Left ventricle myocardium inferior (tissue), 1 donor: Measurements from ENCODE around the gene IL19. TPM values are rescaled to one million over a fixed set of nuclear protein-coding genes. Genes with fewer than 3 reads are reported as not detected.

Experiments used
- DNase-seq: peaks from one replicate; pipeline ENCODE4 v3.0.0-alpha.2; 2020
- H3K27ac ChIP-seq: fragments of 200-600 bp; replicated peaks from 2 replicates; pipeline ENCODE4 v1.8.0; 2021
- H3K27me3 ChIP-seq: fragments of 200-600 bp; 2 replicates; pipeline ENCODE4 v1.8.0; 2021; ENCODE audit warnings: low read depth
- H3K36me3 ChIP-seq: fragments of 200-600 bp; 2 replicates; pipeline ENCODE4 v1.8.0; 2021
- H3K4me1 ChIP-seq: fragments of 200-600 bp; 2 replicates; pipeline ENCODE4 v1.8.0; 2021
- H3K4me3 ChIP-seq: fragments of 200-600 bp; 2 replicates; pipeline ENCODE4 v1.8.0; 2021; ENCODE audit warnings: mild to moderate bottlenecking, moderate library complexity
- H3K9me3 ChIP-seq: fragments of 200-600 bp; replicated peaks from 2 replicates; pipeline ENCODE4 v1.8.0; 2021
- intact Hi-C: fragments of 100-400 bp; cut with micrococcal nuclease; formaldehyde crosslinking; loops from one replicate; pipeline ENCODE4 v1.11.0; 2022
- long read RNA-seq: library from polyadenylated mRNA; unstranded; transcript quantifications from one replicate; pipeline ENCODE4 v2.0.0, GENCODE V29; 2021
- total RNA-seq: library from RNA; stranded (reverse); fragmentation: NEBNext Ultra II Directional; extraction: Animal tissue kit (Norgen Biotek cat#: 25700); gene quantifications from one replicate; pipeline ENCODE4 v1.2.1, GENCODE V29; 2021
- TF ChIP-seq, protein P1 (sequence below): fragments of 200-600 bp; IDR thresholded peaks from 2 replicates; pipeline ENCODE4 v1.8.0; 2021; ENCODE audit warnings: antibody characterized with exemption, mild to moderate bottlenecking, borderline replicate concordance
- donor health status: DM: no; HTN: yes; CAD: no; lungs with severe emphysema.

Gene IL19, protein sequence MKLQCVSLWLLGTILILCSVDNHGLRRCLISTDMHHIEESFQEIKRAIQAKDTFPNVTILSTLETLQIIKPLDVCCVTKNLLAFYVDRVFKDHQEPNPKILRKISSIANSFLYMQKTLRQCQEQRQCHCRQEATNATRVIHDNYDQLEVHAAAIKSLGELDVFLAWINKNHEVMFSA
- total RNA-seq, result not detected
- long read RNA-seq, result 0 reads

GRCh38 chr1:206770531-206771337 lies at the start of gene IL19:
IL19 (plus strand) TSS chr1:206770773; CDS start chr1:206836663, 65,890 bp downstream.
- peak within 1 kb of the TSS; percentile 42 for H3K27ac ChIP-seq
- H3K4me3 ChIP-seq, result peak within 1 kb of the TSS; percentile 35
- peak; percentile 26 for DNase-seq

GRCh38 chr1:206721454-206721853 lies 49.1 kb upstream of the IL19 start:
- intact Hi-C loops, result no loop called here
- Histone ChIP-seq H3K4me3 (no peak overlapping the region), H3K36me3 (no peaks in the 10 kb centered on the region), H3K9me3 (no peaks in the 10 kb centered on the region), H3K4me1 (peaks cover 100% of the 10 kb centered on the region), H3K27ac (peak overlapping the region; percentile 93), H3K27me3 (no peaks in the 10 kb centered on the region)
- DNase-seq, result no peak
- TF ChIP-seq, protein P1, sequence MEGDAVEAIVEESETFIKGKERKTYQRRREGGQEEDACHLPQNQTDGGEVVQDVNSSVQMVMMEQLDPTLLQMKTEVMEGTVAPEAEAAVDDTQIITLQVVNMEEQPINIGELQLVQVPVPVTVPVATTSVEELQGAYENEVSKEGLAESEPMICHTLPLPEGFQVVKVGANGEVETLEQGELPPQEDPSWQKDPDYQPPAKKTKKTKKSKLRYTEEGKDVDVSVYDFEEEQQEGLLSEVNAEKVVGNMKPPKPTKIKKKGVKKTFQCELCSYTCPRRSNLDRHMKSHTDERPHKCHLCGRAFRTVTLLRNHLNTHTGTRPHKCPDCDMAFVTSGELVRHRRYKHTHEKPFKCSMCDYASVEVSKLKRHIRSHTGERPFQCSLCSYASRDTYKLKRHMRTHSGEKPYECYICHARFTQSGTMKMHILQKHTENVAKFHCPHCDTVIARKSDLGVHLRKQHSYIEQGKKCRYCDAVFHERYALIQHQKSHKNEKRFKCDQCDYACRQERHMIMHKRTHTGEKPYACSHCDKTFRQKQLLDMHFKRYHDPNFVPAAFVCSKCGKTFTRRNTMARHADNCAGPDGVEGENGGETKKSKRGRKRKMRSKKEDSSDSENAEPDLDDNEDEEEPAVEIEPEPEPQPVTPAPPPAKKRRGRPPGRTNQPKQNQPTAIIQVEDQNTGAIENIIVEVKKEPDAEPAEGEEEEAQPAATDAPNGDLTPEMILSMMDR, result no peak

More at GRCh38 chr1:206770531-206771337, at the start of gene IL19:
- Histone ChIP-seq H3K9me3 (no peaks in the 10 kb centered on the region), H3K36me3 (no peaks in the 10 kb centered on the region), H3K4me1 (no peaks in the 10 kb centered on the region), H3K27me3 (peaks cover 27% of the 10 kb centered on the region)
- TF ChIP-seq, protein P1, result no peak
- intact Hi-C loops, result no loop called here

DNA sequence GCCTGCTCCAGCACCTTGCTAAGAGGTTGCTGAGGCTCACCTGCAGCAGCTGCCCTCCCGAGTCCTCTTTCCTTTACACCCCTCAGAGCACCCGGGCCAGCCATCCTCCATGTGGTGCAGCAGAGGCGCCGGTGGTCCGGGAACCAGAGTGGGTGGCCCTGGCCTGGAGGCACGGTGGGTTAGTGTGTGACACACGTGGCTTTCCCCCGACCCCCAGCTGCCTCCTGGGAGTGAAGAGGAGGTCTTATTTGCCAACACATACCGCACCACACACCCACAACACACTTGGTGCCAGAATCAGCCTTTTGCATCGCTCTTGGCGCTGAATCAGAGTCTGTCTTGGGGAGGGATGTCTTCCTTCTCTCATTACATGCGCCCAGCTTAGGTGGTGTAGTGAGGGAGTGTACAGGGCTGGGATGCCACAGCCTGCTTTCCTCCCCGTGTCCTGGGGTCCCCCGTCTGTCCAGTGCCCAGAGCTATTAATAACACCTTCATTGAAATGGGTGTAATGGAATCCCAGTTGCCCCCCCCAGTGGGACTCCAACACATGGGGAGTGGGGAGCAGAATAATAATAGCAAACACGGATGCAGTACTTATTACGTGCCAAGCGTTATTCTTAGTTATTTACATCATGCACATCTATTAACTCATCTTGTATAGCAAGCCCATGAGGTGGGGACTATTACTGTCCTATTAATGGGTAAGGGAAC lies 47.7 kb upstream of the IL19 start:
- intact Hi-C loops, result no loop called here
- Histone ChIP-seq H3K4me1 (peaks cover 100% of the 10 kb centered on the region), H3K36me3 (no peaks in the 10 kb centered on the region), H3K9me3 (no peaks in the 10 kb centered on the region), H3K4me3 (peak overlapping the region; percentile 44), H3K27ac (peak overlapping the region; percentile 93), H3K27me3 (no peaks in the 10 kb centered on the region)
- no peak for DNase-seq
- TF ChIP-seq, protein P1, result no peak

DNA sequence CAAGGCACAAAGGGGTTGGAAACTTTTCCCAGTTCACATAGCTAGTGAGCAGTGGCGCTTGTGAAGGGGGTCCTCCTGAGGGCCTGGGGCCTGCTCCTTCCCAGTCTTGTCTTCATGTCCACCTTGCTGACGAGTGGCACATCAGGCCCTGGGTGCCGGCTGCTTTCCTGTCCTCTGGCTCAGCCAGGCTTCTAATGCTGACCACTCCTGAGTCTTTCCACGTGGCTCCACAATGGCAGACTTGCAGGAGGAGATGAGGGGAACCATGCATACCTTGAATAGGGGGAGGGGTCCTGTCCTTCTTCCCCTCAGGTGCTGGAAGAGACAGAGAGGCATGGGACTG lies 47.1 kb upstream of the IL19 start:
- Histone ChIP-seq H3K4me1 (peaks cover 100% of the 10 kb centered on the region), H3K4me3 (peak overlapping the region; percentile 44), H3K9me3 (no peaks in the 10 kb centered on the region), H3K36me3 (no peaks in the 10 kb centered on the region), H3K27ac (peak overlapping the region; percentile 93), H3K27me3 (no peaks in the 10 kb centered on the region)
- intact Hi-C loops, result no loop called here
- no peak for DNase-seq
- TF ChIP-seq, protein P1, result no peak

DNA sequence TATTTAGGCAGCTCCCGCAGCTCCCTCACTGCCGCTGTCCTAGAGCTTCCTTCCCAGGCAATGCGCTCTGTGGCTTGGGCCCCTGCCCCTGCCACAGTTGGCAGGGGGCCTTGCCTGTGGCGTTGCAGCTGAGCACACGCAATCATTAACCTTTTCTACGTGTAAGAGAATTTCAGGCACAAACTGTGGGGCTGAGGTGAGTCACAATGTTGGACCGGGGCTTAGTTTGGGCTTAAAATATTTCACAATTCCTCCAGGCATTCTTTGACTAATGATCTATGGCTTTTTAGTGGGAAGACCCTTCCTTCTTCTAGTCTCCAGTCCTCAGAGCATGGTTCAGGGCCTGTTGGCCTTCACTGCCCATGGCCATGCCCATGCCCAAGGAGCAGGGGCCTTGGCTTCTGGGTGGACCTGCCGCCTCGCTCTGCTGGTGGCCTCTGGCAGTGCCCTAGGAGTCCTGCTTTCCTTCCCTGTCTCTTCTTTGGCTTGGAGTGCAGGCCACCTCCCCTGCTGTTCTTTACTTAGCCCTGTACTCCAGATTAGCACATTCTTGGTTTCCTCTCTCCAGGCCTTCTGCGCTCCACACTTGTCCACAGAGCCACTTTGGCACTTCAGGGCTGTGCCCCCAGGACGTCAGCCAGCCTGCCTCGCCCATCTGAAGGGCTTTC lies 46.6 kb upstream of the IL19 start:
- TF ChIP-seq, protein P1, result peak; percentile 38
- Histone ChIP-seq H3K27ac (peak overlapping the region; percentile 93), H3K4me1 (peaks cover 100% of the 10 kb centered on the region), H3K4me3 (peak overlapping the region; percentile 44), H3K27me3 (no peaks in the 10 kb centered on the region), H3K9me3 (no peaks in the 10 kb centered on the region), H3K36me3 (peaks cover 3% of the 10 kb centered on the region)
- peak; percentile 40 for DNase-seq
- intact Hi-C loops, result no loop called here
